Activated naive CD4-positive, alpha-beta T cell treated with anti-CD3 and anti-CD28 coated beads, Interleukin-2, amount 10 ng/mL, durations not matched to agents 5 hours and 36 hours (primary cell): ENCODE measurements around the gene PGM2. TPM values are rescaled to one million over a fixed set of nuclear protein-coding genes. Genes with fewer than 3 reads are reported as not detected.

ENCODE experiments used
- total RNA-seq, 2 experiments: library from RNA; stranded (reverse); gene quantifications; one replicate each; pipeline ENCODE4 v1.2.3, GENCODE V29; 2021

Gene PGM2
- total RNA-seq = 10 to 100 TPM; 33.5 to 38.0 TPM

GRCh38 chr4:37826295-37827029 is at the start of gene PGM2:
Gene PGM2, plus strand, starts transcription at chr4:37826686. Its CDS starts 47 bp downstream, at chr4:37826733.

GRCh38 chr4:37890801-37891259 is 64.3 kb downstream of the PGM2 start, which contains the start of gene TBC1D1:
Gene TBC1D1, plus strand, starts transcription at chr4:37891084. Its CDS starts 11,012 bp downstream, at chr4:37902096.

Other genes with a start within 250 kb of the PGM2 start
- gene RELL1, start 140.3 kb upstream of the PGM2 start, total RNA-seq = 10 to 100 TPM; 29.4 to 30.7 TPM
- gene TBC1D1, start 64.4 kb downstream of the PGM2 start, total RNA-seq = 10 to 100 TPM; 76.6 to 78.6 TPM
- gene PTTG2, start 133.7 kb downstream of the PGM2 start, total RNA-seq = 1 to 10 TPM; 1.0 to 1.1 TPM